ENCODE results near the gene BCL3.

Gene BCL3

GRCh38 chr19:44729516-44730033, 18.9 kb upstream of the BCL3 start:
- H3K27me3 ChIP-seq, result peaks cover 10% of the 10 kb centered on the region
- peaks cover 23 to 53% of the 10 kb centered on the region in 2 experiments for H3K4me1 ChIP-seq (ENCODE audit: control insufficient read depth in 1 of 2, insufficient read depth in 1 of 2, low read depth in 1 of 2, low read length in 1 of 2)
- H3K27ac ChIP-seq, result no peak overlapping the region
- H3K36me3 ChIP-seq, result no peaks in the 10 kb centered on the region
- TF ChIP-seq CTCF (IDR thresholded peaks at IDR 0.05), result no peak
- H3K9me3 ChIP-seq, result no peaks in the 10 kb centered on the region
- no peak overlapping the region for H3K4me3 ChIP-seq (ENCODE audit: low read depth in 1 of 2, low read length in 1 of 2)

- TF ChIP-seq CTCF (IDR thresholded peaks at IDR 0.05), result no peak
- no peak overlapping the region for H3K4me3 ChIP-seq (ENCODE audit: low read depth in 1 of 2, low read length in 1 of 2)
Measured at GRCh38 chr19:44731081-44731480, 17.4 kb upstream of the BCL3 start.

GRCh38 chr19:44731622-44732021, 16.9 kb upstream of the BCL3 start:
- TF ChIP-seq CTCF (IDR thresholded peaks at IDR 0.05), result no peak
- no peaks in the 10 kb centered on the region for H3K9me3 ChIP-seq
- no peaks in the 10 kb centered on the region for H3K36me3 ChIP-seq
- H3K4me3 ChIP-seq (ENCODE audit: low read depth in 1 of 2, low read length in 1 of 2), result no peak overlapping the region
- no peak overlapping the region for H3K27ac ChIP-seq
- H3K4me1 ChIP-seq (ENCODE audit: control insufficient read depth in 1 of 2, insufficient read depth in 1 of 2, low read depth in 1 of 2, low read length in 1 of 2), result peaks cover 42 to 53% of the 10 kb centered on the region in 2 experiments
- no peaks in the 10 kb centered on the region for H3K27me3 ChIP-seq

More at GRCh38 chr19:44731081-44731480, 17.4 kb upstream of the BCL3 start:
- H3K27me3 ChIP-seq, result no peaks in the 10 kb centered on the region
- no peak overlapping the region for H3K27ac ChIP-seq
- no peaks in the 10 kb centered on the region for H3K9me3 ChIP-seq
- no peaks in the 10 kb centered on the region for H3K36me3 ChIP-seq
- H3K4me1 ChIP-seq (ENCODE audit: control insufficient read depth in 1 of 2, insufficient read depth in 1 of 2, low read depth in 1 of 2, low read length in 1 of 2), result peaks cover 37 to 53% of the 10 kb centered on the region in 2 experiments

- H3K27me3 ChIP-seq, result no peaks in the 10 kb centered on the region
- no peaks in the 10 kb centered on the region for H3K9me3 ChIP-seq
- H3K4me3 ChIP-seq (ENCODE audit: low read depth in 1 of 2, low read length in 1 of 2), result no peak overlapping the region
- TF ChIP-seq CTCF (IDR thresholded peaks at IDR 0.05), result no peak
- H3K4me1 ChIP-seq (ENCODE audit: control insufficient read depth in 1 of 2, insufficient read depth in 1 of 2, low read depth in 1 of 2, low read length in 1 of 2), result peaks cover 50 to 53% of the 10 kb centered on the region in 2 experiments
- H3K36me3 ChIP-seq, result no peaks in the 10 kb centered on the region
- H3K27ac ChIP-seq, result no peak overlapping the region
Measured at GRCh38 chr19:44732235-44733014, 16.1 kb upstream of the BCL3 start.

GRCh38 chr19:44734357-44734756, 14.2 kb upstream of the BCL3 start:
- H3K27me3 ChIP-seq, result no peaks in the 10 kb centered on the region
- no peaks in the 10 kb centered on the region for H3K36me3 ChIP-seq
- peaks cover 57 to 59% of the 10 kb centered on the region in 2 experiments for H3K4me1 ChIP-seq (ENCODE audit: control insufficient read depth in 1 of 2, insufficient read depth in 1 of 2, low read depth in 1 of 2, low read length in 1 of 2)
- no peak overlapping the region for H3K4me3 ChIP-seq (ENCODE audit: low read depth in 1 of 2, low read length in 1 of 2)
- no peak for TF ChIP-seq CTCF (IDR thresholded peaks at IDR 0.05)
- H3K9me3 ChIP-seq, result no peaks in the 10 kb centered on the region
- peak overlapping the region; percentile 78 for H3K27ac ChIP-seq
